Activated CD4-positive, alpha-beta T cell treated with anti-CD3 and anti-CD28 coated beads, Interleukin-2, amount 50 U/mL, for 16 hours (primary cell): ENCODE results near the gene SH3RF3.
"Not testable (repeated sequence)": the region's sequence is repeated elsewhere in the genome, so short reads cannot be mapped to it uniquely, and the experiment has no call there.

Experiments
- DNase-seq: peaks from one replicate; pipeline ENCODE4 v3.0.0-alpha.2; 2020

Gene SH3RF3

GRCh38 chr2:109205447-109205846, 76.4 kb downstream of the SH3RF3 start:
- no peak for DNase-seq

- DNase-seq, result no peak
Observed at GRCh38 chr2:109206569-109207146, 77.7 kb downstream of the SH3RF3 start.

- DNase-seq, result no peak
Observed at GRCh38 chr2:109207176-109207575, 78.2 kb downstream of the SH3RF3 start.

- DNase-seq, result no peak
Observed at GRCh38 chr2:109208071-109208950, 79.3 kb downstream of the SH3RF3 start.

GRCh38 chr2:109208951-109209335, 79.9 kb downstream of the SH3RF3 start:
- no peak for DNase-seq

GRCh38 chr2:109209412-109209811, 80.4 kb downstream of the SH3RF3 start:
- no peak for DNase-seq

- no peak for DNase-seq
Observed at GRCh38 chr2:109209941-109210340, 80.9 kb downstream of the SH3RF3 start.

- no peak for DNase-seq
Observed at GRCh38 chr2:109210431-109211200, 81.6 kb downstream of the SH3RF3 start.

GRCh38 chr2:109211315-109211714, 82.3 kb downstream of the SH3RF3 start:
- no peak for DNase-seq

- DNase-seq, result no peak
Observed at GRCh38 chr2:109212836-109213563, 84.0 kb downstream of the SH3RF3 start.

- DNase-seq, result peak; percentile 82
Observed at GRCh38 chr2:109213646-109214433, 84.8 kb downstream of the SH3RF3 start.

- peak; percentile 18 for DNase-seq
Observed at GRCh38 chr2:109214651-109215371, 85.8 kb downstream of the SH3RF3 start.

- DNase-seq, result no peak
Observed at GRCh38 chr2:109215866-109216265, 86.9 kb downstream of the SH3RF3 start.

- DNase-seq, result no peak
Observed at GRCh38 chr2:109216332-109216731, 87.3 kb downstream of the SH3RF3 start.

- peak; percentile 18 for DNase-seq
Observed at GRCh38 chr2:109217362-109218086, 88.5 kb downstream of the SH3RF3 start.

- no peak for DNase-seq
Observed at GRCh38 chr2:109218087-109218791, 89.2 kb downstream of the SH3RF3 start.

GRCh38 chr2:109218792-109219126, 89.8 kb downstream of the SH3RF3 start:
- no peak for DNase-seq

GRCh38 chr2:109220860-109221259, 91.9 kb downstream of the SH3RF3 start:
- no peak for DNase-seq

- not testable (repeated sequence) for DNase-seq
Observed at GRCh38 chr2:109221316-109221715, 92.3 kb downstream of the SH3RF3 start.

GRCh38 chr2:109222422-109222821, 93.4 kb downstream of the SH3RF3 start:
- DNase-seq, result no peak
